GM21381 (cell line): ENCODE measurements around the gene C6orf136.

ENCODE experiments used
- ATAC-seq: cut with Tn5 transposase; IDR thresholded peaks from one replicate; pipeline ENCODE4 v1.9.1; 2021; ENCODE audit warnings: mild to moderate bottlenecking, moderate library complexity; ENCODE audit not compliant: unreplicated experiment

The C6orf136 gene

GRCh38 chr6:30685157-30686008 is 38.5 kb downstream of the C6orf136 start:
- no peak for ATAC-seq

GRCh38 chr6:30686009-30686907 is 39.3 kb downstream of the C6orf136 start, which contains the start of gene PPP1R18:
Gene PPP1R18 (minus strand): TSS chr6:30686645. CDS start chr6:30686018, 627 bp downstream.
- peak; percentile 21 for ATAC-seq

GRCh38 chr6:30686908-30687658 is 40.1 kb downstream of the C6orf136 start:
- ATAC-seq = peak; percentile 46

GRCh38 chr6:30687659-30688431 is 40.9 kb downstream of the C6orf136 start:
- no peak for ATAC-seq

GRCh38 chr6:30688569-30688968 is 41.6 kb downstream of the C6orf136 start:
- ATAC-seq = no peak

GRCh38 chr6:30689022-30689865 is 42.3 kb downstream of the C6orf136 start:
- ATAC-seq = no peak

- ATAC-seq = no peak
Observed at GRCh38 chr6:30689985-30690384, 43.1 kb downstream of the C6orf136 start.

- ATAC-seq = peak; percentile 25
Observed at GRCh38 chr6:30690403-30691207, 43.7 kb downstream of the C6orf136 start, which contains the start of gene NRM. Gene NRM (minus strand): TSS chr6:30690984. CDS start chr6:30690974, 10 bp downstream.

- ATAC-seq = no peak
Observed at GRCh38 chr6:30691208-30691847, 44.4 kb downstream of the C6orf136 start.

- no peak for ATAC-seq
Observed at GRCh38 chr6:30696432-30696831, 49.5 kb downstream of the C6orf136 start.

GRCh38 chr6:30700340-30700739 is 53.4 kb downstream of the C6orf136 start:
- no peak for ATAC-seq
